GM12878 (cell line): Measurements from ENCODE around the gene GSTM4. TPM values are rescaled to one million over a fixed set of nuclear protein-coding genes. Genes with fewer than 3 reads are reported as not detected.

Experiments used
- ATAC-seq: fragments of 200-7000 bp; cut with Tn5 transposase; 3 replicates; pipeline ENCODE4 v1.9.1; 2020; ENCODE audit warnings: mild to moderate bottlenecking, moderate library complexity
- BruUV-seq: library from RNA; stranded (reverse); fragments of 400-500 nt; replicated peaks from 2 replicates; lab custom pipeline; 2021; lab: Mats Ljungman, UMichigan
- CTCF ChIA-PET: fragments of 300-600 bp; sonication (Branson Sonifier 250); formaldehyde crosslinking; extraction: SDS; loops from one replicate; lab custom pipeline; 2021; ENCODE audit warnings: inconsistent platforms; lab: Yijun Ruan, JAX
- POLR2A ChIA-PET: fragments of 350-600 bp; formaldehyde crosslinking; extraction: SDS; loops from one replicate; lab custom pipeline; 2021; ENCODE audit warnings: inconsistent platforms; lab: Charles Lee
- RAD21 ChIA-PET: fragments of 300-600 bp; sonication (Branson Sonifier 250); formaldehyde crosslinking; loops from one replicate; lab custom pipeline; 2023; ENCODE audit warnings: antibody characterized with exemption; ENCODE audit not compliant: unreplicated experiment; lab: Charles Lee
- SMC1A ChIA-PET: fragments of 300-600 bp; sonication (Branson Sonifier 250); formaldehyde crosslinking; loops from one replicate; lab custom pipeline; 2023; ENCODE audit not compliant: unreplicated experiment, uncharacterized antibody; lab: Charles Lee
- DNase-seq: peaks from one replicate; pipeline ENCODE4 v3.0.0-alpha.2; 2011; ENCODE audit warnings: low read depth, low spot score
- FAIRE-seq: peaks from 3 replicates; lab custom pipeline; 2011; peaks lifted over from hg19 to GRCh38; lab: Jason Lieb, UNC
- H2AFZ ChIP-seq: 2 replicates; pipeline ENCODE4 v1.6.0; 2011; ENCODE audit warnings: low read depth, low read length, control low read depth; ENCODE audit not compliant: control insufficient read depth
- H3K27ac ChIP-seq: 2 replicates; pipeline ENCODE4 v1.5.1; 2011; ENCODE audit warnings: control low read depth; ENCODE audit not compliant: control insufficient read depth, insufficient read depth
- H3K27me3 ChIP-seq, 2 experiments: replicated peaks in 1 of 2; 2 replicates each; pipeline versions ENCODE4 v1.6.0 to v1.6.1; 2011; ENCODE audit warnings: low read length in 1 of 2; ENCODE audit not compliant: control insufficient read depth in 2 of 2, insufficient read depth in 2 of 2
- H3K36me3 ChIP-seq, 2 experiments: 2 replicates each; pipeline ENCODE4 v1.5.1; 2011; ENCODE audit warnings: low read length in 1 of 2; ENCODE audit not compliant: control insufficient read depth in 2 of 2, insufficient read depth in 2 of 2
- H3K4me1 ChIP-seq: 2 replicates; pipeline ENCODE4 v1.6.1; 2011; ENCODE audit warnings: mild to moderate bottlenecking, low read length, moderate library complexity, mixed read lengths; ENCODE audit not compliant: control insufficient read depth, insufficient read depth
- H3K4me2 ChIP-seq: 2 replicates; pipeline ENCODE4 v1.6.0; 2011; ENCODE audit warnings: control low read depth; ENCODE audit not compliant: control insufficient read depth, insufficient read depth
- H3K4me3 ChIP-seq: fragments of 200-600 bp; sonication (generic); 2 replicates; pipeline ENCODE4 v1.5.1; 2016
- H3K79me2 ChIP-seq: 2 replicates; pipeline ENCODE4 v1.6.0; 2011; ENCODE audit warnings: low read length; ENCODE audit not compliant: control insufficient read depth, insufficient read depth
- H3K9ac ChIP-seq: 2 replicates; pipeline ENCODE4 v1.8.0; 2011; ENCODE audit warnings: low read length, control low read depth, mixed read lengths; ENCODE audit not compliant: control insufficient read depth, insufficient read depth
- H3K9me3 ChIP-seq: replicated peaks from 3 replicates; pipeline ENCODE4 v1.5.1; 2011; ENCODE audit warnings: mild to moderate bottlenecking, low read length; ENCODE audit not compliant: control insufficient read depth, insufficient read depth
- H4K20me1 ChIP-seq: 2 replicates; pipeline ENCODE4 v1.6.0; 2011; ENCODE audit not compliant: control insufficient read depth, insufficient read depth
- ATF7 ChIP-seq: fragments of 450-650 bp; IDR thresholded peaks from 2 replicates; pipeline ENCODE4 v1.6.1; 2016; ENCODE audit warnings: low read depth, mild to moderate bottlenecking
- CTCF ChIP-seq, 3 experiments: IDR thresholded peaks in 2 of 3; conservative IDR thresholded peaks in 1 of 3; 2 replicates each; pipeline ENCODE4 v1.5.1; 2011; ENCODE audit warnings: low read depth in 3 of 3, low read length in 3 of 3, mild to moderate bottlenecking in 3 of 3, control low read depth in 2 of 3, moderate library complexity in 2 of 3, inconsistent platforms in 1 of 3, mixed read lengths in 1 of 3; ENCODE audit not compliant: control insufficient read depth in 2 of 3, insufficient read depth in 1 of 3; ENCODE audit errors: extremely low read depth in 1 of 3
- HDAC2 ChIP-seq: fragments of 200-600 bp; sonication (generic); IDR thresholded peaks from 2 replicates; pipeline ENCODE4 v1.6.1; 2017
- IRF3 ChIP-seq: fragments of 450-650 bp; IDR thresholded peaks from 2 replicates; pipeline ENCODE4 v1.6.1; 2014; ENCODE audit warnings: mild to moderate bottlenecking
- MLLT1 ChIP-seq: fragments of 450-650 bp; IDR thresholded peaks from 2 replicates; pipeline ENCODE4 v1.6.1; 2016; ENCODE audit warnings: mild to moderate bottlenecking
- NFYB ChIP-seq: IDR thresholded peaks from 2 replicates; pipeline ENCODE4 v1.6.1; 2011; ENCODE audit warnings: low read depth, mild to moderate bottlenecking, low read length, improper control_type of control experiment, moderate library complexity; ENCODE audit not compliant: insufficient read depth
- RAD21 ChIP-seq: IDR thresholded peaks from 2 replicates; pipeline ENCODE4 v1.6.1; 2011; ENCODE audit warnings: mild to moderate bottlenecking, low read depth, low read length, moderate library complexity; ENCODE audit not compliant: insufficient read depth
- SIX5 ChIP-seq: IDR thresholded peaks from 2 replicates; pipeline ENCODE4 v1.6.1; 2011; ENCODE audit warnings: mild to moderate bottlenecking, low read depth, low read length, moderate library complexity; ENCODE audit not compliant: severe bottlenecking
- ZNF274 ChIP-seq: IDR thresholded peaks from one replicate; pipeline ENCODE4 v1.8.0; 2011; ENCODE audit not compliant: insufficient read length, insufficient read depth
- WGBS: methylation state at CpG from one replicate; pipeline ENCODE4 v1.1.6; 2016; ENCODE audit warnings: low lambda C conversion rate; ENCODE audit not compliant: insufficient replicate concordance, insufficient coverage; ENCODE audit errors: missing lambda C conversion rate; 5-methylcytosine and 5-hydroxymethylcytosine counted together
- in situ Hi-C: fragments of 300-500 bp; cut with MboI; formaldehyde crosslinking; loops from 9 replicates; pipeline ENCODE4 v1.14.3; 2018; ENCODE audit warnings: mixed read lengths
- intact Hi-C: fragments of 100-400 bp; cut with micrococcal nuclease; formaldehyde crosslinking; loops from one replicate; pipeline ENCODE4 v1.14.2; 2022; ENCODE audit not compliant: unreplicated experiment
- polyA plus RNA-seq, 11 experiments: library from polyadenylated mRNA; depleted of rRNA in 4 of 11; unstranded in 6 of 11; stranded (reverse) in 5 of 11; fragments of >200 nt; fragmentation: Nextera tagmentation in 4 of 11; fragmentation: Illumina TruSeq in 1 of 11; extraction: Ambion mirVana in 4 of 11; extraction: Trizol in 1 of 11; gene quantifications; 1 replicate in 1 of 11; 2 replicates in 10 of 11; pipeline versions ENCODE4 v1.2.1 to v1.2.3, GENCODE V29; 2011 to 2016; ENCODE audit warnings: inconsistent platforms in 2 of 11, missing spikeins in 2 of 11, low read depth in 1 of 11
- total RNA-seq, 4 experiments: library from RNA; depleted of rRNA in 3 of 4; stranded (reverse); fragments of >200 nt in 3 of 4; fragmentation: Illumina TruSeq in 1 of 4; extraction: Trizol in 1 of 4; gene quantifications; 2 replicates each; pipeline versions ENCODE4 v1.2.1 to v1.2.3, GENCODE V29; 2013 to 2021

GSTM4 gene
- total and polyA plus RNA-seq, 10 of the 15 experiments (the other 5 are each of a cell fraction or from before 2014, with no cell fraction given), result 14.3 to 37.2 (median 23.0) TPM

- no TSS peak for BruUV-seq
- 13% methylated on average over 4 of the region's 4 CpGs for WGBS
- no peak overlapping the region for H3K4me3 ChIP-seq
- CTCF ChIA-PET, result interaction anchor here (0.6 to 10.8 kb wide), 16 partner anchors 9 to 362 kb away, joined by 3 to 299 read pairs (median 4); partner anchors contain the start of genes AHCYL1, GSTM1 and GSTM2
- no peak overlapping the region; the same call in 1 of the 2 replicates for H3K4me2 ChIP-seq
- no peaks in the 10 kb centered on the region for H3K4me1 ChIP-seq
- DNase-seq (no peak), ATAC-seq (no peak), FAIRE-seq (no peak)
- no peaks in the 10 kb centered on the region for H3K36me3 ChIP-seq
- RAD21 ChIA-PET, result interaction anchor here (0.6 to 4.9 kb wide), 5 partner anchors 9 to 335 kb away, joined by 3 to 48 read pairs (median 13); partner anchors contain the start of gene AHCYL1
- no peaks in the 10 kb centered on the region for H3K9me3 ChIP-seq
- POLR2A ChIA-PET, result interaction anchor here (0.6 to 2.0 kb wide), 2 partner anchors 9 to 14 kb away, joined by 3 to 7 read pairs; no protein-coding TSS in a partner anchor
- H3K79me2 ChIP-seq, result no peaks in the 10 kb centered on the region
- intact Hi-C loops, result no loop called here
- peak in 1 of 3 experiments; percentile 24; a peak in 1 of 6 replicates for TF ChIP-seq CTCF (IDR thresholded peaks at IDR 0.05 in 2 of 3, conservative IDR thresholded peaks at IDR 0.05 in 1 of 3; ENCODE audit: control insufficient read depth in 2 of 3, extremely low read depth in 1 of 3, insufficient read depth in 1 of 3, low read depth in 3 of 3, low read length in 3 of 3)
- TF ChIP-seq RAD21, result peak; percentile 29; the same call in 1 of the 2 replicates
- 0 out of 2 replicates have a peak, but pooled peaks have one; percentile 12 for TF ChIP-seq NFYB
- TF ChIP-seq IRF3, result no peak
- no peak for TF ChIP-seq MLLT1
- TF ChIP-seq ZNF274, result no peak
- no peak for TF ChIP-seq ATF7
- TF ChIP-seq HDAC2, result no peak
- TF ChIP-seq SIX5, result no peak
- H3K27ac ChIP-seq, result no peak overlapping the region
- H4K20me1 ChIP-seq, result no peaks in the 10 kb centered on the region
- H2AFZ ChIP-seq, result peak overlapping the region; percentile 41; the same call in 1 of the 2 replicates
- H3K9ac ChIP-seq, result no peak overlapping the region
- in situ Hi-C loops, result no loop called here
- no peaks in the 10 kb centered on the region for H3K27me3 ChIP-seq
- SMC1A ChIA-PET, result interaction anchor here (0.7 to 5.6 kb wide), 10 partner anchors 9 to 335 kb away, joined by 3 to 63 read pairs (median 4); partner anchors contain the start of genes AHCYL1, GNAI3 and GSTM1
These were observed 6.4 kb upstream of the GSTM4 start for GRCh38 chr1:109649491-109649914.
